22Rv1 (cell line): Measurements from ENCODE around the gene COPZ1.

Source experiments
- CTCF ChIP-seq: fragments of 450-650 bp; IDR thresholded peaks from 2 replicates; pipeline ENCODE4 v1.5.1; 2017; ENCODE audit warnings: mild to moderate bottlenecking
- ZFX ChIP-seq: fragments of 450-650 bp; IDR thresholded peaks from 2 replicates; pipeline ENCODE4 v1.6.1; 2017; ENCODE audit warnings: antibody characterized with exemption, borderline replicate concordance

- TF ChIP-seq CTCF (no peak), ZFX (no peak)
Measured at GRCh38 chr12:54279632-54280467, 45.1 kb upstream of the COPZ1 start, which contains the start of gene CBX5.
